Erythroblast (primary cell): ENCODE measurements around the gene C21orf58.

ENCODE experiments used
- DNase-seq, 2 experiments: peaks; one replicate each; lab custom pipeline; 2025; lab: John Stamatoyannopoulos, UW
- GATA1 ChIP-seq: IDR thresholded peaks from 2 replicates; pipeline ENCODE4 v1.6.1; 2011; ENCODE audit warnings: low read depth, mild to moderate bottlenecking, control low read depth, low read length, moderate library complexity
- POLR2A ChIP-seq: IDR thresholded peaks from 2 replicates; pipeline ENCODE4 v1.6.1; 2011; ENCODE audit warnings: mild to moderate bottlenecking, low read length

Gene C21orf58

DNA sequence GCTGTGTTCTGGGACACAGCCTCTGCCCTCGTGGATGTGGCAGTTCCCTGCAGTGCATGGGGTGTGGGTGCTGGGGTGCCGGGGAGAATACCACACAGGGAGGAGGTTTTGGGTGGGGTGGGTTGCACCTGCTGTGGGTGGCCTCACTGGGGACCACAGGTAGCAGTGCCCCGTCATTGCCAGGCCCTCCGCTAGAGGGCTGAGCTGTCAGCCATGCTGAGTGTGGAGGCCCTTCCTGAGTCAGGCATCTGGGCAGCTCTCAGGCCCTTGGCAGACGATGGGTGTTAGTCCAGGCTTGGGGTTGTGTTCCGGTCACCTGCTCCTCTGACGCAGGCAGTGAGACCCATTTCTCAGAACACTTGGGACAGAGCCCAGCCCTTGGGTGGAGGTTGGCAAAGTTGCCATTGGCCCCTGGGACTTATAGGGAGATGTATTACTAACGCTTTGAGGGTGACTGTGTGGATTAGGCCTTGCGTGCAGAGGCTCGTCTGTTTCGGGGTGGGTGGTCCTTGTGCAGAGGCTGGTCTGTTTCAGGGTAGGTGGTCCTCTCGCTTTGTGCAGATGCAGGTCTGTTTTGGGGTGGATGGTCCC is 24.2 kb upstream of the C21orf58 start:
- DNase-seq = peak in 1 of 2 experiments; percentile 12
- TF ChIP-seq GATA1 (no peak), POLR2A (peak; percentile 61)

DNA sequence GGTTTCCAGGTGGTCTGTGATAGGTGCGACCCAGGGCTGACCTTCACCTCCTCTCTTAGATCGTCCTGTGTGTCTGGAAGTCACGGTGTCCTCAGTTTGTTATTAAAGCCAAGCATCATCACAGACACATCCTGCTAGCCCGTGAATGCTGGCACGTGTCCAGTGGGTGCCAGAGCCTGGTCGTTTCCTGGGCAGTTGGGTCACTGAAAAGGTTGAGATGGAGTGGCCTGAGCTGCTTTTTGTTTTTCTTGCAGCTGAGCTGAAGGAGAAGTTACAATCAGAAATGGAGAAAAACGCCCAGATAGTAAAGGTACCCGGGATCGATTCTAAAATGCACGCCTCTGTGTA is 23.5 kb upstream of the C21orf58 start:
- DNase-seq = no peak
- no peak for TF ChIP-seq POLR2A
- TF ChIP-seq GATA1 = no peak

DNA sequence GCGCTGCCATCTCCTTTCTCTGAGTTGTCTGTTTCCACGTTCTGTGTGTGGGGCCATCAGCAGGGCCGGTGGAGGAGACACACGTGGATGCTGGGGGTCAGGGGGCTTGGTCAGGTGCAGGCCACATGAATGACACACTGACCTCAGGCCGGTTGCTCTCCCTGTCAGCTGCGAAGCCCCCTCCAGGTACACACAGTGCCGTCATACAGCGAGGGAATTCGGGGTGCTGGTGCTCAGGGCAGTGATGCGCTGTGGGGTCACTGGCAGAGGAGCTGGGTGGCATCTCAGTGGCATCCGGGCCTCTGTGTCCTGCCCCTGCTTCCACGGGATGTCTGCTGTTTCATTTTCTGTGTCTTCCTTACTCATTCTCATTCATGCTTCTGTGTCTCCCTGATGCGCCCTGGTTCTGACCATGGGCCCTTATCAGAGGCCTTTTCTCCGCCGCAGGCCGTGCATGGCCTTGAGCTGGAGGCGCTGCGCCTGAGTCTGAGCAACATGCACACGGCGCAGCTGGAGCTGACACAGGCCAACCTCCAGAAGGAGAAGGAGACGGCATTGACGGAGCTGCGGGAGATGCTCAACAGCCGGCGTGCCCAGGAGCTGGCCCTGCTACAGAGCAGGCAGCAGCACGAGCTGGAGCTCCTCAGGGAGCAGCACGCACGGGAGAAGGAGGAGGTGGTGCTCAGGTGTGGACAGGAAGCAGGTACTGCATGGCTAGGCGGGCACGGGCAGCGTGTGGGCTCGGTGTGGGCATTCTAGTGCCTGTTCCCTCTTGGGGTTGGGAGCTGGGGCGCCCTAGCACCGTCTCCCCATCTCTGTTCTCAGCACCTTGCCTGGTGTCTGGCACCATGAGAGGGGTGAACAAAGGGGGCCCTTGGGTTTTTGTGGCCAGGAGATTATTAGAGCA is 22.9 kb upstream of the C21orf58 start:
- TF ChIP-seq POLR2A (no peak), GATA1 (no peak)
- no peak for DNase-seq

DNA sequence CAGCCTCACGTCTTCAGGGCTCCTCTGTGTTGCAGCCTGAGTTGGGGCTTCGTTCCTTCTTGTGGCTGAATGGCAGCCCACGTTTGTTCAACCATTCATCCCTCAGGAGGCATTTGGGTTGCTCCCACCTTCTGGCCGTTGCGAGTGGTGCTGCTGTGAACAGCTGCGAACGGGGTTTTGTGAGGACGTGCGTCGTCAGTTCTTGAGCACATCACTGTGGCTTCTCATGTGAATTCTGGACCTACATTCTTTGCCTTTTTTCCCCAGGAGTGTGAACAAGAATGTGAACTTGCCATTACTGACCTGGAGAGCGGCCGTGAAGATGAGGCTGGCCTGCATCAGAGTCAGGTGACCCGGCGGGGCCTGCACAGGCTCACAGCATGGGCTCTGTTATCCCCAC is 22.2 kb upstream of the C21orf58 start:
- TF ChIP-seq GATA1 (no peak), POLR2A (no peak)

DNA sequence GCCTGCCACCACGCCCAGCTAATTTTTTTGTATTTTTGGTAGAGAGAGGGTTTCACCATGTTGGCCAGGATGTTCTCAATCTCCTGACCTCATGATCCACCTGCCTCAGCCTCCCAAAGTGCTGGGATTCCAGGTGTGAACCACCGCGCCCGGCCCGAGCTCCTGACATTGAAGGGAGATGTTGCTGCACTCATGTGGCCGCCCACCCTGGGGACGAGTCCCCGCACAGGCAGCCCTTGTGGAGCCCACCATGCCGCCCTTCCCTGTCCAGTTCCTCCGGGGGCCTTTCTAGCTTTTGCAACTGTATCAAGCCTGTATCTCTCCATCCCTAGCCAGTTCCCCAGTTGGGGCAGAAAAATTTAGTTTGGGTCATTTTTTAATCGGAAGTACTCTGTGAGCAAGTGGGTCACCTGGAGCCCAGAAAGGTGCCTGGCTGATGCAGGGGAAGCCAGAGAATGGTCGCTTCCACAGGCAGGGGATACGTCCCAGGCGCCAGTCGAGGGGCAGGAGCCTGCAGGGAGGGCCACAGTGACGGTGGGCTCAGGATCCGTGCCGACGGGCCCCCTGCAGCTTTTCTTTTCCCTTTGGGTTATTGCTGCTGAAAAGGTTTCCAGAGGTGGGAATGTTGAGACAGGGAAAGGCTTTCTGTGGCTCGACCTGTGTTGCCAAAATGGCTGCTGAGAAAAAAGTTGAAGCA is 20.7 kb upstream of the C21orf58 start:
- TF ChIP-seq POLR2A (no peak), GATA1 (no peak)
- DNase-seq = no peak

More for the DNA sequence above, 22.2 kb upstream of the C21orf58 start:
- no peak for DNase-seq

DNA sequence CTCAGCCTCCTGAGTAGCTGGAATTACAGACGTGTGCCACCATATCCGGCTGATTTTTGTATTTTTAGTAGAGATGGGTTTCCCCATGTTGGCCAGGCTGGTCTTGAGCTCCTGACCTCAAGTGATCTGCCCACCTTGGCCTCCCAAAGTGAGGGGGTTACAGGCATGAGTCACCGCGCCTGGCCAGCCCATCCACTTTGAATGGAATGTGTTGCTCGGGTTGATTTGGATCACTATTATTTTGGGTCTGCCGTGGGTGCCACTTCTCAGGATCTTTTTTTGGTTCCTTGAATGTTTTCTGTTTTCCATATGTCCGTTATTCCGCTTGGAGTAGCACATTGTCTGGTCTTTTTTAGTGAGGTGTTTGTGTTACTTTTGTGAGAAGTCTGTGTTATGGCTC is 17.3 kb upstream of the C21orf58 start:
- DNase-seq = no peak
- TF ChIP-seq POLR2A = no peak
- TF ChIP-seq GATA1 = no peak

DNA sequence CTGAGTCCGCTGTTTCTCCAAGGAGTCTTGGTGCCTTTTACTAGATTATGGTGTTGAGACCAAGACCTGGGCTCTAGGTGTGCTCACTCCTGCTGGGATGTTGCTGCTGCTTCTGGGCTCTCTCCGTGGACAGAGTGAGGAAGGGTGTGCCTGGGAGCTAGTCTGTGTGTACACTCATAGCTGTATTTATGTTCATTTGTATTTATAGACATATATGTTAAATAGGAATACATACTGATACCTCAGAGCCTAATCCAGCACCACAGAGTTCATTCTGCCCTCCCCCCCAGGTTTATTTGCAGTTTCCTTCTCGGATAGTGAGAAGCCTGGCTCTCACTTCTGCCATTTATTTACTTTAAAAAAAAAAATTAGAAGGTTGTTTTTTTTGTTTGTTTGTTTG is 12.9 kb upstream of the C21orf58 start:
- no peak for TF ChIP-seq GATA1
- TF ChIP-seq POLR2A = no peak

DNA sequence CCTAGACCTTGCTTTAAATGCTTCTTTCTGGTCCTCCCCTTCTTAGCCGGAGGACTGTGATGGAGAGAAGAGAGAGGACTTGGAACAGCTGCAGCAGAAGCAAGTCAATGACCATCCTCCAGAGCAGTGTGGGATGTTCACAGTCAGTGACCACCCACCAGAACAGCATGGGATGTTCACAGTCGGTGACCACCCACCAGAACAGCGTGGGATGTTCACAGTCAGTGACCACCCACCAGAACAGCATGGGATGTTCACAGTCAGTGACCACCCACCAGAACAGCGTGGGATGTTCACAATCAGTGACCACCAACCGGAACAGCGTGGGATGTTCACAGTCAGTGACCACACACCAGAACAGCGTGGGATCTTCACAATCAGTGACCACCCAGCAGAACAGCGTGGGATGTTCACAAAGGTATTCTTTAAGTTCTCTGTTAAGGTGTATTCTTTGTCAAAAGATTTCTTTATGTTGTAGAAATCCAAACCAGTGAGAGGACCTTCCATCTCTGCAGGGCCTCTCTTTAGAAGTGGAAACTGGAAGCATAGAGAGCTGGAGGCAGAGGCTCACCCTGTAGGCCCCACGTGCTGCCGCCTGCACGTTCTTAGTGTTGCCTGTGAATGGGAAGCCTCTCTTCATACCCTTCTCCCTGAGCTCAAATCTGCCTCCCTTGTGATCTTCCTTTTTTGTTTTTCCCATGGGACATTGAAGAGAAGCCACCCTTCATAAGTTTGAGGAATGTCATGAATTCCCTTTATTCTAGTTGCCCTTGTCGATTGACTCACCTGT is 10.9 kb upstream of the C21orf58 start:
- no peak for DNase-seq
- TF ChIP-seq GATA1 = no peak
- no peak for TF ChIP-seq POLR2A

More for the DNA sequence above, 12.9 kb upstream of the C21orf58 start:
- no peak for DNase-seq

DNA sequence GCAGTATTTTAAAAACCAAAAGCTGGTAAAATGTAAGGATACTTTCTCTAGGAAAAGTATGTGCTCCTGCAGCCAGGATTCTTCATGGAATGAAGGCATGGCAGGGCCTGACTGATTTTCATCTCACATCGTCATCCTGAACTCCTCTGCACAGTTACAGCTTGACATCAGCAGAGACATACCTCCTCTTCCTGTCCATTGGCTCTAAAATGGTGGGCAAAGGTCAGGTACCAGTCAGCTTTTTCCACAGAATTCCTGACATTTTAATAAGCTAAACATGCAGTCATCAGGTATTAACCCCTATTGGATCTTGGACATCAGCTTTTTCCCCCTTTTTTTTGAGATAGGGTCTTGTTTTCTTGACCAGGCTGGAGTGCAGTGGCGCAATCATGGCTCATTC is 6.1 kb upstream of the C21orf58 start:
- DNase-seq = no peak

DNA sequence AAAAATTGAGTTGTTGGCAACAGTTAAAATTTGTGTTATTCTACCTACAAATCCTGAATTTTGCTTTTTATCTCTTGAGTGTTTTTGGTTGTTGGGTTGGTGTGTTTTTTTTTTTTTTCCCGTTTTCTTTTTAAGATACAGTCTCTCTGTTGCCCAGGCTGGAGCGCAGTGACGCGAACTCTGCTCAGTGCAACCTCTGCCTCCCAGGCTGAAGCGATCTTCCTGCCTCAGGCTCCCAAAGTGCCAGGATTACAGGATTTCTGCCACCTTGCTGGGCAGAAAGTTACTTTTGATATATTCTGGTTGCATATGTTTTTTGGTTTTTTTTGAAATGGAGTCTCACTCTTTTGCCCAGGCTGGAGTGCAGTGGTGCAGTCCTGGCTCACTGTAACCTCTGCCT is 4.5 kb upstream of the C21orf58 start:
- DNase-seq = no peak
- TF ChIP-seq GATA1 = no peak
- TF ChIP-seq POLR2A = no peak

More for the DNA sequence above, 6.1 kb upstream of the C21orf58 start:
- TF ChIP-seq POLR2A (no peak), GATA1 (no peak)

DNA sequence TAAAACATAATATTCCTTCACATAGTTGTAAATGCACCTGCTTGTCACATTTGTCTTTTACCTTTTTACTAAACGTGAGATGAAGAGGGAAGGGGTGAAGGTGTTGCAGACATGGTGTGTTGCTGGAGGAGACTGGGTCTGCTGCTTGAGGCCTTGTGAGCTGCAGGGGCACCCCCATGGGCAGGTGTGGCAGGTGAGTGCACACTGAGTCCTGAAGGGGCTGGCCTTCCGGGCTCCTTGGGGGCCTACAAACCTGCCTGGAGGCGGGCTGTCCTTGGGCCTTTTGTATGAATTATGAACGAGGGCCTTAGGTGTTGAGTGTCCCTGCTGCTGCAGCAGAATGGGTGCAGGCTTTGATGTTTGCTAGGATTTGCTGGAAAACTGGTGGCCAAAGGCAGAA is 4.0 kb upstream of the C21orf58 start:
- no peak for DNase-seq

DNA sequence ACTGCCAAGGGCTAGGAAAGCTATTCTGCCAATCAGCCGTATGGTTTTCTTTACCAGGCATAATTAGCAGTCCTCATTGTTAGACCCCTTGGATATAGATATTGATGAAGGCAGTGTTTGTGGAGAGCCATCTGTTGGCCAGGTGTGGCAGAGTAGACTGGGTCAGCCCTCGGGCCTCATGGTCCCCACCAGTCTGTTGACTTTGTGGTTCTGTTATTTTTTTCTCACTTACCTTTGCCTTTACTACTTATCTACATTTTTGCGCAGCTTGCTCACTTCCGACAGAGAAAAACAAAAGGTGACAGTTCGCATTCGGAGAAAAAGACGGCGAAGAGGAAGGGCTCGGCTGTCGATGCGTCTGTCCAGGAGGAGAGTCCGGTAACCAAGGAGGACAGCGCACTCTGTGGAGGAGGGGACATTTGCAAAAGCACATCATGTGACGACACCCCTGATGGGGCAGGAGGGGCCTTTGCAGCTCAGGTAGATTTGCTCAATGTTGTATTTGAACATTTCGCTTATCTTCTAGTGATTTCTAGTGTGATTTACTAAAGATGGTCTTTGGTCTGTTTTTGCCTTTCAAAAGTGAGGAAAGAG is 2.5 kb upstream of the C21orf58 start:
- DNase-seq = no peak
- TF ChIP-seq GATA1 (no peak), POLR2A (no peak)

More for the DNA sequence above, 4.0 kb upstream of the C21orf58 start:
- TF ChIP-seq POLR2A (no peak), GATA1 (no peak)
